GM18511 (cell line): Measurements from ENCODE around the gene DSCAM.
"Not testable (repeated sequence)": the region's sequence is repeated elsewhere in the genome, so short reads cannot be mapped to it uniquely, and the experiment has no call there.

Source experiments
- ATAC-seq: cut with Tn5 transposase; IDR thresholded peaks from one replicate; pipeline ENCODE4 v1.9.1; 2021; ENCODE audit warnings: mild to moderate bottlenecking, moderate library complexity; ENCODE audit not compliant: unreplicated experiment

DSCAM gene

GRCh38 chr21:40073642-40074041 lies 773.3 kb downstream of the DSCAM start:
- ATAC-seq, result no peak

- ATAC-seq, result no peak
Measured at GRCh38 chr21:40070871-40071270, 776.1 kb downstream of the DSCAM start.

DNA sequence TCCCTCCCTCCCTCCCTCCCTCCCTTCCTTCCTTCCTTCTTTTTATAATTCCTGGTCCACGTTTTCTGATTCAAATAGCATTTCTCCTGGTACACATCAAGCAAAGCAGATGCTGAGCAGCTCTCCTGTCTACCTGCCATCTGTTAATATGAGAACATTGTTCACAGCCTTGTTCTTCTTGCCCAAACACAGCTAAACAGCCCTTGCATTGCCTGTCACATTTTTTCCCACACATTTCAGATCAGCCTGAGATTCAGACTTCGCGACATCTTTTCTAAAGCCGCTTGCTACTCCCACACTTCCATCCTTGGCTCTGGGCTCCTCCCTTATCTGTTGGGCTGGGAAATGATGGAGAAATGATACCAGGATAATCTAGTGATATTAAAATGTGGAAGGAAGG lies 779.2 kb downstream of the DSCAM start:
- ATAC-seq, result no peak

GRCh38 chr21:40066221-40066620 lies 780.7 kb downstream of the DSCAM start:
- ATAC-seq, result no peak

DNA sequence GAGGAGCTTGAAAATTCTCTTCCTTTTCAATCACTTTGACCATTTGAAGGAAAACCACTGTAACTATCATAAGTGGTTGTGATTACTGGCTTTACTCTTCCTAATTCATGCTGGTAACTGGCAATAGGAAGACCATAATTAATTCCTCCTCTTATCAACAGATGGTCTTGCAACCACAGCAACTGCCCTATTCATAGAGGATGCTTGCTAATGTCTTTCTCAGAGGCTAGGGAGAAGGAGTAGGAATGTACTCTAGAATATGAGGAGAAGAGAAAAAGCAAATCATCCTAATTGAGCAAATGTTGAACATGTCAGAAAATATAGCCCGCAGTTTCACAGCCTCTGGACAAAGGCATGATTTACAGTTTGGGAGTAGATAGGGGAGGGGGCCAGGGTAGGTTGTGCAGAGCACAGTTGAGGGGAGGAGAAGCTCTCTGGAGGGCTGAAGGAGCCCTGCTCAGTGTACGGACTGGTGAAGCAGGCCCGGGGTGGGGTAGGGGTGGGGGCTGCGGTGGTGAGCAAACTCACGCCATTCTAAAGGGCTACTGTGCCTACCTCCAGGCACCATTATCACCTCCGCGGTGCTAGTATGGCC lies 786.8 kb downstream of the DSCAM start:
- no peak for ATAC-seq

DNA sequence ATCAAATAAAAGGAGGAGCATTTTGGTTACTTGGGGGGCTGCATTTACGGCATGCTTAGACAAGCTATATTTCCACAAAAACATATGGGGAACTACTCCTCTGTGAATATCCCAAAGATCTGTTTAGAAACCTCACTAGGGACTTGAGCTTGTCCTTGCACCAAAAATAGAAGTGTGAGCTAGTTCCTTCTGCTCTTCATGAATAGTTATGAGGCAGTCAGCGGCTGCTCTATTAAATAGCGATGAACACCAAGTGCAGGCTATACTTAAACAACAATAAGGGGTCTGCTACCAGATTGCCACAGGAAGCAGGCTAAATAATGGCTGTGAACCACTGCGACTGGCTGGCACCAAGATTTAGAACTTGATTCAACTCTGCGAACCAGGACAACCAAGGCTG lies 789.6 kb downstream of the DSCAM start:
- ATAC-seq, result no peak

- no peak for ATAC-seq
Measured at GRCh38 chr21:40056031-40056430, 790.9 kb downstream of the DSCAM start.

DNA sequence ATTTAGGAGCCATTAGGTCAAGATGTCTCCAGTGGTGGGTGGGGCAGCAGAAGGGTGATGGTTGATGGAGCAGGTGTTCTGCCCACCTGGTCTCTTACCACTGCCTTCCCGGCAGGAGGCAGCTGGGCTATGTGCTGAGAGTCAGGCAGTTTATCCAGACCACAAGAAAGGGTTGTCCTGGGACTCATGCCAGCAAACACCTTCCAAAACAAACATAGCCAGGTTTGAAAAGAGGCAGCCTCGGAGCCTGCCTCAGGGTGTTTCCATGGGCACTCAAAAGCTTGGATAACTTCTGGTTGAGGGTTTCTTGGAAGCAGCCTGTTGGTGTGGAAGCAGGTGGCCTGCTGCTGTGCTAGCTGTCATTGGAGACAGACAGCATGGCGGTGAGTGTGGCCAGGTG lies 792.6 kb downstream of the DSCAM start:
- ATAC-seq, result no peak

DNA sequence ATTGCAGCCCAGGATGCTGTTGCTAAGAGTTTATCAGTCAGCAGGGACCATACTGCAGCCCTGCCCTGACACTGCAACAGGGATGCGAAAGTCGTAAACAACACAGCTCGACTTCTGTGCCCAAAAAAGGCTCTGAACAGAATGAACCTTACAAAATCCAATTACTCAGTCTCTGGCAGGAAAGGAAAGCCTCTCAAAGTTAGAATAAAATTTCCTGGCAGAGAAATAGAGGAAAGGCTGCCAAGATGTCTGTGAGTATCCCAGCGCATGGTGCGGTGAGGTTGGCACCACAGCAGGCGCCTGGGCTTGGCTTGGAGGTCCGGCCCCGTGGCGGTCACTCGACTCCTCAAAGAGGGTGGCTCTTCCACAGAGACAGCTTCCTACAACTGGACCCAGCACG lies 794.0 kb downstream of the DSCAM start:
- no peak for ATAC-seq

DNA sequence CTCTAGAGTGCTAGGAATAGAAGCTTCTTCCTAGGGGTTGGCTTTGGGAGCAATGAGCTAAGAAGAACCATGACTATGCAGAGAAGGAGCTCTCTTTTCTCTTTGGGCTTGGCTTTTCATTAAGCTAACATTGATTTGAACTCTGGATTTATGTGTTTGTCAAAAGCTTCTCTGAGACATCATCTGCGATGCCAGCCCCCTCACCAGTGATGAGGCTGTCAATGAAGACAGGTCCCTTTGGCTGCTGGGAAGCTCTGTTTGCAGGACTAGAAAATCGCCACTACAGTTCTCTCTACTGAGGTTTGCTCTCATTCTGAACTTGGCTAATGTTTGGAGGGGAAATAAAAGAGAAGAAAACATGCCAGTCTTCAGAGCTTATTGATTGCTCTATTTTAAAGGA lies 794.7 kb downstream of the DSCAM start:
- no peak for ATAC-seq

GRCh38 chr21:40051801-40052200 lies 795.2 kb downstream of the DSCAM start:
- no peak for ATAC-seq

DNA sequence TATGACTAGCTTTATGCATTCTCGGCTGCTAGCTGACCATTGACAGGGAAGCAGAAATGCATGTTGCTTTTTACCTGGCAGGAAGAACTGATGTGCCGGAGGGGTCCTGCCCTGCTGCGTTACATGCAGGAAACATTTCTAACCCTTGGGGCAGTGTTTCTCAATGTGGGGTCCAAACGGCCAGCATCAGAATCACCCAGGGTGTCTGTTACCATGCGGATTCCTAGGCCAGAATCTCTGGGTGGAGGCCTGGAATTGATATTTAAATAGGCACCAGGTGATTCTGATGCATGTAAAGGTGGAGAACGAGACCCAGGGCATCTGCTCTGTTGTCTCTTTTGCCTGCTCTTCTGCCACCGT lies 797.0 kb downstream of the DSCAM start:
- no peak for ATAC-seq

DNA sequence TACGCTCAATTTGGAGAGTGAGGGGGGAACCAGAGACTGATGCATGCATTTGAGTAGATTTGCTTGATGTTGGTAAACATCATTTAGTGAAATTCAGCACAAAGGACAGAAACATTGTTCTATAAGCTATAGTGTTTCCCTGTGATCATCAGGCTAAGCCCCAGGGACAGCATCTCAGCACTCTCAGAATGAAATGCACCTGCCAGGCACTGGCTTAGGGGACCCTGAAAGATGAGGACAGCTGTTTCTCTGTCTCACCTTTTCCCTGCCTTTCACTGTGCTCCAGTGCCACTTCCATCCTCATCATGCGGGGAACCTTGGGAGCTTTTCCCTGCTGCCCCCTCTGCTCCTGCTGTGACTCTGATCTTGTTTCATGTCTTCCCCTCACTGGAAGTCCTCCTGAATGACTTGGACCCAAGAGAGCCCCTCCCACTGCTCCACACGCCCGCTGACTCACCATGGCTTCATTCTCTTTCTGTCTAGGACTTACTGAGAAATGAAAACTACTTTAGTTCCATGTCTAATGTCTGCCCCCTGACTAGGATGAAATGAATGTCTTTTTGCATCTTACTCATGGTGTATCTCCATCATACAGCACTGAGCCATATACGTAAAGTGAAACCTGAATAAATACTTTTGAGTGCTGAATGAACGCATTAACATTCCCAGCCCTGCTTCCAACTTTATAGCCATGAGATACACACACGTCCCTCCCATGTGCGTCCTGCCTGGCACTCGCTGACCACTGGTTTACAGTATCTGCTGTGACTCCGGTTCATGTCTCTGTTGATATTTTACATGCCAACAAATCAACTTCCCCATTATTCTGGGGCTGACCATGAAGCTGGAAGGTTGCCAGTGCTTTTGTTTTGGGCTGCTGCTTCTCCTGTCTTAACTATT lies 797.7 kb downstream of the DSCAM start:
- no peak for ATAC-seq

GRCh38 chr21:40047993-40048730 lies 798.8 kb downstream of the DSCAM start:
- no peak for ATAC-seq

DNA sequence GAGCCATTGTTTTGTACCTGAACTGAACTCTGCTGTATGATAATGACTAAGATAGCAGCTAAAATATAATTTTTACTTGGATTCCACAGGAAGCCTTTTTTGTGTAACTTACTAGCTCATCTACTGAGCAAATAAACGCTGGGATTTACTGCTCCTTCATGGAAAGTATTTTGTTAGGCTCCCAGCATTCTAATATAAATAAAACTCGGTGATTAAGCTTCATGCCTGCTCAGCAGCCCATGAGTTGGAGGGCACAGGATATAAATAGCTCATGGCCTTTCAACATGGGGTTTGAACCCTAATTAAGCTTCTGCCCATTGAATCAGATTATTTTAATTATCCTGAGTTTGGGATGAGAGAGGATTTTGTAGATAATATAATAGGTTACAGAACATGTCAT lies 799.7 kb downstream of the DSCAM start:
- ATAC-seq, result no peak

DNA sequence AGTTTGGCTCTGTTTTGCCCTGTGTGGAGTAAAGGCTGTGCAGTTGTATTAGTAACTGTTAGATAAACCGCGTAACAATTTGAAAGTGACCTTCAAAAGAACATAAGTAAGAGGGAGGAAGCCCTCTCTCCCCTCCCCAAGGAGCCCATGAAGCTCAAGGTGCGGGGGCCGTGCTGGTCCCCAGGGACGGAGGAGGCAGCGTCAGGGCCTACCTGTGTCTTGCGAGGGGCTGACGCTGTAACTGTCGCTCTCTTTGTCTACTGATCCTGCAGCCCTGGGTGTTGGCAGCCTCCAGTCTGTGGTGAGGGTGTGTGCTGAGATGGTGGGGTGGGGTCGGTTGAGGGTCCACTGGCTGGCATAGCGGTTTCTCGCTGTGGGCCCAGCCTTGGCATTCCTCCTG lies 803.1 kb downstream of the DSCAM start:
- no peak for ATAC-seq

DNA sequence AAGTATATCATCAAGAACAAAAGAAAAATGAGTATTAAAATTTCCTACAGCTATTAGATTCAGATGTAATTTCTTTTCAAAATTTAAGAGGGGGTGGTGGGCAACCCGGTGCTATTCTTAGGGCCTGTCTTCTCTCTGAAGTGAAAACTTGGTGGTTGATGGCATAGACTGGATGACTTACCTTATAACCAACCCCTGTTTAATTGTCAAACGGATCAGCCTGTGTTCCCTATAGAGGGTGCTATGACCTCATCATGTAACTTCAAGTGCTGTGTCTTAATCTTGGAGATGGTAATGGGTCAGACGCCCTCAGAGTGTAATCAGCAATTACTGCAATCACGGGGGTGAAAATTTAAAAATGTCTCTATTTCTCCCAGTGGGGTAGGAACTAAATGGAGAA lies 803.5 kb downstream of the DSCAM start:
- ATAC-seq, result no peak

- ATAC-seq, result no peak
Measured at GRCh38 chr21:40041446-40041845, 805.5 kb downstream of the DSCAM start.

- not testable (repeated sequence) for ATAC-seq
Measured at GRCh38 chr21:40033156-40033782, 813.7 kb downstream of the DSCAM start.

DNA sequence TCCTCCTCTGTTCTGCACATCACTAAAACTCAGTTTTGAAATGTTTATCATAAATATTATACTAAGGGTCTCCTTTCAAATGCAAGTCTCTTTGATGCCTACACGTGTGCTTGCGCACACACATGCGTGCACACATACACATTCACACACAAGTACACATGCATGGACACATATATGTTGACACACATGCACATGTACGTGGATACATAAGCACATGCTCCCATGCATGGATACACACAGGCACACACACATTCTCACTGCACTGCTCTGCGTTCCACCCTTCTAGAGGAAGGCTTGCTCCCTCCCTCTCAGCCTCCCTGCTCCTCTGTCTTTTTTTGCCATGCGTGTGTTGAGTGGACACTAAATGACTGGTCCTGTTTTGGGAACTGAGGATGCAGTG lies 817.1 kb downstream of the DSCAM start:
- ATAC-seq, result no peak

DNA sequence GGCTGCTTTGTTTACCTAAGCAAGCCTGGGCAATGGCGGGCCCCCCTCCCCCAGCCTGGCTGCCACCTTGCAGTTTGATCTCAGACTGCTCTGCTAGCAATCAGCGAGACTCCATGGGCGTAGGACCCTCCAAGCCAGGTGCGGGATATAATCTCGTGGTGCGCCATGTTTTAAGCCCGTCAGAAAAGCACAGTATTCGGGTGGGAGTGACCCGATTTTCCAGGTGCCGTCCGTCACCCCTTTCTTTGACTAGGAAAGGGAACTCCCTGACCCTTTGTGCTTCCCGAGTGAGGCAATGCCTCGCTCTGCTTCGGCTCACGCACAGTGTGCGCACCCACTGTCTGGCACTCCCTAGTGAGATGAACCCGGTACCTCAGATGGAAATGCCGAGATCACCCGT lies 818.6 kb downstream of the DSCAM start:
- ATAC-seq, result not testable (repeated sequence)
